GM18867 (cell line): ENCODE measurements around the gene CHGA.

Source experiments
- ATAC-seq: cut with Tn5 transposase; IDR thresholded peaks from one replicate; pipeline ENCODE4 v1.9.1; 2021; ENCODE audit warnings: mild to moderate bottlenecking, moderate library complexity; ENCODE audit not compliant: unreplicated experiment

Gene CHGA, protein sequence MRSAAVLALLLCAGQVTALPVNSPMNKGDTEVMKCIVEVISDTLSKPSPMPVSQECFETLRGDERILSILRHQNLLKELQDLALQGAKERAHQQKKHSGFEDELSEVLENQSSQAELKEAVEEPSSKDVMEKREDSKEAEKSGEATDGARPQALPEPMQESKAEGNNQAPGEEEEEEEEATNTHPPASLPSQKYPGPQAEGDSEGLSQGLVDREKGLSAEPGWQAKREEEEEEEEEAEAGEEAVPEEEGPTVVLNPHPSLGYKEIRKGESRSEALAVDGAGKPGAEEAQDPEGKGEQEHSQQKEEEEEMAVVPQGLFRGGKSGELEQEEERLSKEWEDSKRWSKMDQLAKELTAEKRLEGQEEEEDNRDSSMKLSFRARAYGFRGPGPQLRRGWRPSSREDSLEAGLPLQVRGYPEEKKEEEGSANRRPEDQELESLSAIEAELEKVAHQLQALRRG

DNA sequence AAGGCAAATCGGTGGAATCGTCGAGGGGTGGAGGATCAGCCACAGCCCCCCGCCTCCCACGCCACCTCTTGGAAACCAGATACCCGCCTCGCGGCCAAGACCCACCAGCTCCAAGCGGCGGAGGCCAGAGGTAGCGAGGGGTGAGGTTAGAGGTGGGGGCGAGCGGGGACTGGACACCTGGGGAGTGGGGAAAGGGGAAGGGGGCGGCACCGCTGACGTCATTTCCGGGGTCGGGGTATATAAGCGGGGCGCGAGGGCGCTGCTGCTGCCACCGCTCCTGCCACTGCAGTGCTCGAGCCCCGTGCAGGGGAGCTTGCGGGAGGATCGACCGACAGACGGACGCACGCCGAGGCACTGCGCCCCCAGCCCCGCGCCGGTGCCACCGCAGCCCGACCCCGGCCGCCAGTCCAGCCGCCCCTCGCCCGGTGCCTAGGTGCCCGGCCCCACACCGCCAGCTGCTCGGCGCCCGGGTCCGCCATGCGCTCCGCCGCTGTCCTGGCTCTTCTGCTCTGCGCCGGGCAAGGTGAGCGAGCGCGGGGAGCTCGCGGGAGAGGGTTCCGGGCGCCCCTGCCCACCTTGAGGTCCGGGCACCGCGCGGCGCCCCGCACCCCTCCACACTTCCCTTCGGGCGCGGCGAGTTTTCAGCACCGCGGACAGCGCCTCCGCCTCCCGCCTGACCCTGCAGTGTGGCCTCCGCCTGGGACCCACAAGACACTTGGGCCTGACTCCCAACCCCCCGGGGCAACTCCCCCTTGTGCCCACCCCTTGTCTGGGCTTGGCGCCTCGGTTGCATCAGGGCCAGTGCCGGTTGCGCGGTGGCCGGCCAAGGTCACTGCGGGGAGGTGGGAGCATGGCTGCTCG, at the start of gene CHGA:
Gene CHGA, plus strand, starts transcription at position 268 of the 861 bp plus-strand sequence. Its CDS starts 210 bp downstream, at position 478.
- no peak for ATAC-seq

DNA sequence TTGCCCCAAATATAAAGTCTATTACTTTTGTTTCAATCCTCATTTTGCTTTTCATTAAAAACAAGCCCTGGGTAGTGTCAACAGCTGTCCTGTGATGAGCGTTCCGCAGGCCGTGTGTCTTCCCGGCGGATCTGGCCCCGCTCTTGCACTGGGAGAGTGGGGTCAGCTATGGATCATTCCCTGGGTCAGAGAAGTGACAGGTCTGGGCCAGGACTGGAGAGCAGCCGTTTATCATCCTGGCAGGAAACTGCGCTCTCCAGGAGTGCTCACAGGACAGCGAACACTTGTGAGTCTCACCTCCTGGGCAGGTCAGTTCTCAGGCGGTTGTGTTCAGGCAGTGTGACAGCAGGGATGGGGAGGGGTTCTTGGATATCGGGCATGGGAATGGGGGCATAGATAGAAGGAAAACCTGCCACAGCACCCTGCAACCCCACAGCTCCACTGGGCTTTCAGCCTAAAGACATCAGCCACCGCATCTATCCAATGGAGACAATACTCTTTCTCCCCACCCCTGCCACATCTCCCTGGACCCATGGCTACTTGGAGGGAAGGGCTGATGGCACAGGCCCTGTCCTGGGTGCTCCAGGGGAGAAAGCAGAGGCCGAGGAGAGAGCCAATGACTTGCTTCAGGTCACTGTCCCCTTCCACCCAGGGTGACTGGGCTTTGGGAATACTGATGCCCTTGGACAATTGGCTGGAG, 47.8 kb upstream of the CHGA start:
- ATAC-seq = no peak

DNA sequence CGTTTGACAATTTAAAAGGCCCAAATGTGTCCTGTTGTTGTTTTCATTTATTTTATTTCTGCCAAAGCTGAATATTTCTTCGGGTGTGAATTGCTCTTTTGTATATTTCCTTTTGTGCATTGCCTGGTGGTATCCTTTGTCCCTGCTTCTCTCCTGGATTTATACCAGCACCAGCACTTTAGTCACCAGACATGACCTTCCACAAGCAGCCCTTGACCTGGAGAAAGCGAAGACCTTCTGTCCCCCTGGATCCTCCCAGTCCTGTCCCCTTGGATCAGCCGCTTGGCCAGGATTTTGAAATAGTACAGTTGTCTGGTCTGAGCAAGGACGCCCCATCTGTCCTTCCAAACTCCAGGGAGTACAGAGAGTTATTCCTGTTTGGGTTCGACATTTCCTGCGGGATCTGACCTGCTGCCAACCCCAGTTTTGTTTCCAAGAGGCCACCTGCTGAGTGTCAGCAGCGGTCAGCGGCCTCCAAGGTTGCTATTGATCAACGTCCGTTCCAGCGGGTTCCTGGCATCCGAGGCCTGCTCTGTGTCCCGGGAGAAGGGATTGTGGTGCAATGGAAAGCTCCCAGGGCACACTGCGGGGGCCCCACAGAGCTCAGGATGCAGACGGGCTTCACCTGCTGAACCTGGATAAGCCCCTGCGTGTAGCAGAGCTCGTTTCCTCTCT, 45.1 kb upstream of the CHGA start:
- no peak for ATAC-seq

DNA sequence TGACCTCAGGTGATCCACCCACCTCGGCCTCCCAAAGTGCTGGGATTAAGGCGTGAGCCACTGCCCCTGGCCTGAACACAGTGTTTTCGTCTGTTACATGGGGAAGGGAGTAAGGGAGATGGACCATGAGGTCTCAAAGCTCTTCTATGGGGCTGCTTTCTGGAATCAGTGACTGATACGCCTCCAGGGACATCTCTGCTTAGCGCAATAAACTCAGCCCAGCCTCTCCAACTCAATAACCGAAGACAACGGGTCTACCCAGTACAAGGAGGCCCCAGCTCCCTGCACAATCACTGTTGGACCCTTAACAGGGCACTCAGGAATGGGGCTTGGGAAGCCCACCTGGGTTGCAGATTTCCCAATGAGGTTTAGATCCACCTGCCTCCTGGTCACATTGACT, 42.6 kb upstream of the CHGA start:
- no peak for ATAC-seq

DNA sequence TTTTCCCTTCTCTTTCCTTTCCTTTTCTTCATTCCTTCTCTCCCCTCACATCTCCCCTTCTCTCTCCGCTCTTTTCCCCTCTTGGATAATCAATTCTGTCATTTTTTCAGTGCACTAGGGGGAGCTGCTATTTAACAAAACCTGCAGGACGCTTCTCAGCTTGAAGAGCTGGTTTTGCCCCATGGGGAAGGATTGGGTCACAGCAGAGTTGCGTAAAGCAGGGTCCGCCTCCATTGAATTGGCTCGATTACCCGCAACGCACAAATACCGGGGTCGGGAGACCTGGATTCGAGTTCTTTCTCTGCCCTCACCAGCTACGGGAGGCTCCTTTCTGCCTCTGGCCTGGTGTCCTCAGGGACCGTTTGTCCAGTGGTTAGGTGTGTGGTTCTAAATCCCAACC, 42.1 kb upstream of the CHGA start:
- no peak for ATAC-seq

DNA sequence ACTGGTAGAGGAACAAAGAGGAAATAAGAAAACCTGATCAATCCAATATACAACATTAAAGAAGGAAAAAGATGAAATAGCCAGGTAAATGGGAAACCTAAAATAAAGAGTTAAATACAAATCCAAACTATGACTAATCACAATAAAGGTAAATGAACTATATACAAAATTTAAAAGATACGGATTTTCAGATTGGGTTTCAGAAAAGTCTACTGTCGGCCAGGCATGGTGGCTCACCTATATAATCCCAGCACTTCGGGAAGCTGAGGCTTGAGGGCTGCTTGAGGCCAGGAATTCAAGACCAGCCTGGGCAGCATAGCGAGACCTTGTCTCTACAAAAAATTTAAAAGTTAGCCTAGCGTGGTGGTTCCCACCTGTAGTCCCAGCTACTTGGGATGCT, 39.9 kb upstream of the CHGA start:
- ATAC-seq = no peak

DNA sequence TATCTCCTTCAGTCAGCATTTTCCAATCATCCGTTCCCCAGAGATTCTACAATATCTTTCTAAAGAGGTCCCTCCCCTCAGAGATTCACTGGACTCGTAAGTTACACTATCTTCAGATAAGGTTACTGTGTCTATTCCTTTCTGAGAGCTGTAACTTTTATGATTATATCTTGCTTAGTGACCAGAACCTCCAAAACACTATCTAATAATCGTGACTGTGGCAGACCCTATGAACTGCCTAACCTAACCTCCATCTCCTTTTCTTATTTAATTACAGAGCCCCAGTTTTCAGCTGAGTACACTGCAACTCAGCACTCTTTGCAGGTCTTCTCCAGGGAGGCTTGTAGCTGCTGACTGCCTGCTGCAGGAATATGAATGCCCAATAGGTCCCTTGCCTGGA, 38.5 kb upstream of the CHGA start:
- no peak for ATAC-seq

DNA sequence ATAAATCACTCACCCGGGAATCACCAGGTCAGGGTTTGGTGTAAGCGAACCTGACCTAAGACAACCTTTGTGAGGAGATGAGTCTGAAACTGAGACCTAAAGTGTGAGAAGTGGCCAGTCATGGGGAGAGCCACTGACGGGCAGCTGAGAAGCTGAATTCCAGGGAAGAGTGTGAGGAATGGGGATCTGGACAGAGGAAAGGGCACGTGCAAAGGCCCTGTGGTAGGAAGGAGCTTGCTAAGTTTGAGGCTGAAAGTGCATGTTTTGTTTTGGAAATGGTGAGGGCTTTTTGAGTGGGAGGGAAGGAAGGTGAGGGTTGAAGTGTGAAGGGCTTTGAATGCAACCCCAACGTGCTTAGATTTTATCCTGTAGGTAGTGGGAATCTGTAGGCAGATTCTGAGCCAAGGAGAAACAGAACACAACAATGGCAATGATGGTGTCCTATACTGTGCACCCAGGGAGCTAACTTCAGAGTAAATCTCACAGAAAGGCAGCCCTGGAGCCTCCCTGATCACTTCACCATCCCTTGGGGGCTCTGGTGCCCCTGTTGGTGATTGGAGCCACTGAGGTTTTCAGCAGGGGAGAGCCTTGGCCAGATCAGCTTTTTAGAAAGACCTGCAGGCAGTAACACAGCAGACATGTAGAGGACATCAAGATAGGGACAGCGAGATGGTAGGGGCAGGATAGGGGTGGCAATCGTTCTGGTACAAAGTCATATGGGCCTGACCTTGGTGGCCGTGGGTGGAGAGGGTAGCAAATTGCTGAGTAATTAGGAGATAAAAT, 37.5 kb upstream of the CHGA start:
- no peak for ATAC-seq

DNA sequence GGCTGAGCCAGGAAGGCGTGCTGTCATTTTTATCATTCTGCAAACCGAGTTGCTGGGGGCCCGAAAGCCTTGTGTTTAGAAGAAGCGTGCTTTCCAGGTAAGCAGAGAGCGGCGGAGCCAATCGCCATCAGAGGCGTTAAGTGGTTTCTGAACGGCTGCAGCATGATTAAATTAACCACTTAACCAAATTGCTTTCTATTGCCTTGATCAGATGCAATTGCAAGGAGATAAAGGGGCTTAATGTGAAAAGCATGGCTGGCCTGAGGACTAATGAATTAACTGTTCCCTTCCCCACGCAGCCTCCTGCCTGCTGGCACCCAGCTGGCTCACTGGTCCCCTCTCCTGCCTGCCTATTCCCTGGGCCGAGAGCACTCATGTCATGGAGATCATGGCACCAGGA, 36.6 kb upstream of the CHGA start:
- no peak for ATAC-seq

DNA sequence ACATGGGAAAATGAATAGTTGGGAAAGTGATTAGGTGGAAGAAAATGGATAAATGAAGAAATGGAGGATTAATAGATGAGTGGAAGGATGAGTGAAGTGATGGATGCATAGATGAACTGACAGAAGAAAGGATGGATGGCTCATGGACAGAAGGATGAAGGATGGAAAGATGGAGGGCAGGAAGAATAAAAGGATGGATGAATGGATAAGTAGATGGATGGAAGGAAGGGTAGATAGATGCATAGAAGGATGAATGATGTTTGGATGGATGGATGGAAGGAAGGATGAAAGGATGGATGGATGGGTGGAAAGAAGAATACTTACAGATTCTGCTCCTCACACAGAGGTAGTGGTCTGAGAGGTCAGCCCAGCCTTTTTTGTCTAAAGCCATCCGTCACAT, 35.8 kb upstream of the CHGA start:
- no peak for ATAC-seq

DNA sequence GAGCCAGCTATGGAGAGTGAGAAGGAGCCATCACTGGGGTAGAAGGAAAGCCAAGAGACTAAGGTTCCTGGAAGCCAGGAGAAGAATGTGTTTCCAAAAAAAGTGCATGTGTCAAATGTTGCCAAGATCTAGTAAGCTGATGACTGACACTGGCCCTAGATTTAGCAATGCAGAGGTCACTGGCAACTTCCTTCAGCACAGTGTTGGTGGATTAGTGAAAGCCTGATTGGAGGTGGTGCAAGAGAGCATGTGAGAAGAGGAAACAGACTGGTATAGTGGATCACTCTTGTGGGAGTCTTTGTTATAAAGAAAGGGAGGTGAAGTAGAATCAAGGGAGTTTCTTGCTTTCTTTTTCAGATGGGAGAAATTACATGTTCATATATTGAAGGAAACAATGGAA, 34.1 kb upstream of the CHGA start:
- ATAC-seq = no peak

DNA sequence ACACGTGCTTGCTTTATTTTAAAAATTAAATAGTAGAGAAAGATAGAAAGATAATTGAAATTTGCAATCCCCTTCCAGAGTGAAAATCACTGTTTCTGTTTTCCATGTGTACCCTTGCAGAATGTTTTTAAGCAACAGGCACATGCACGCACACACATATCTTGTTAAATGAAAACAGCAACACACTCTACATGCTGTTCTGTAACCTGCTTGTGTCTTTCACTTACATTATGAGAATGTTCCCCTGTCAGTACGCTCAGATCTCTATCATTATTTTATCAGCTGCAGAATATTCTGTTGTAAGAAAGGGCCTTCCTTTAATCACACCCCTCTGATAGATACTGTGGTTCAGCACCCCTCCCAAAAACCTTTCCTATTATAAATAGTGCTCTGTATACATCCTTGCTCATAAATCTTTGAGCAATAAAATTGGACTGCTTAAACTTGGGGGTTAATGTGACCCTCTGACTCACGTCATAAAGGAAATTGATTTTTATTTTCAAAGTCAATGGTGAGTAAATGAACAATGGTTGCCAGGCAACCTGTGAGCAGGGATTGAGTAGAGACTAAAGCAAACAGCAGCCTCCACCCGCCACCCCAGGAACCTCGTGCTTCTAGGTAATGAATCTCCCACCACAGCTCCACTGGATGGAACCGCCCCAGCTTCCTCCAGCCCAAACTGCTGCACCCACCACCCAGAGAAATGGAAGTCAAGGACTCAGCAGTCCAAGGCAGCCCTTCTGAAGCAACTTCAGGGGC, 31.9 kb upstream of the CHGA start:
- no peak for ATAC-seq

DNA sequence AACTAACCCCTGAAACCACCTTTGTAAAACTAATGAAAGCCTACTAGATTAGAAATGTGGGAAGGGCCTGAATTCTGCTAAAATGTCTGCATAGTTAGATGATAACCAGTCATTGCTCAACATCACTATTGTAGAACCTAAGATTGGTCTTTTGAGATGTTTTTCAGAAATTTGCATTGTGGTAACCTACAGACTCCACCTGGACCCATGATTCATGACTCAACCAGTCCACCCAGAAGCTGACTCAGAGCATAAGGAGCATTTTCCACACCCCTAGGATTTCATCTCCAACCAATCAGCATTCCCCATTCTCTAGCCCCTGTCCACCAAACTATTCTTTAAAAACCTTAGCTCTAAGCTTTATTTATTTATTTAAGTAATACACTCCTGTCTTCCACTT, 30.4 kb upstream of the CHGA start:
- no peak for ATAC-seq

DNA sequence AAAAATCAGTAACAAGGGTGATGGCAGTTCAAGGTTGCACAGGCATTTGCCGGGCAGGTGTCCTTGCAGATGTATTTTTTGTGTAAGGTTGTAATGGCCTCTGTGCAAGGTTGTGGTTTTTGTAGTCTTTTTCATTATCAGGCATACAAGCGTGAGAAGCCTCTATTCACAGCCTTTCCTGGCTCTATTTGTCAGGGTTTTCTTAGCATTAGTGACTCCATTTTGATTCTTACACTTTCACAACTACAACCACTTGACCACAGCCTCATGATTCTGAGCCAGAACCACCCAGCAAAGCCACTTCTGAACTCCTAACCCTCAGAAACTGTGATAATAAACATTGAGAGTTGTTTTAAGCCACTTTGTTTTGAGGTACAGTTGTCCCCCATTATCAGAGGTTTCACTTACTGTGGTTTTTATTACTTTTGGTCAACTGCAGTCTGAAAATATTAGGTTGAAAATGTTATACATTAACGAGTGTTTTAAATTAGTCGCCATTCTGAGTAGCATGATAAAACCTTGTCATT, 27.5 kb upstream of the CHGA start:
- no peak for ATAC-seq

DNA sequence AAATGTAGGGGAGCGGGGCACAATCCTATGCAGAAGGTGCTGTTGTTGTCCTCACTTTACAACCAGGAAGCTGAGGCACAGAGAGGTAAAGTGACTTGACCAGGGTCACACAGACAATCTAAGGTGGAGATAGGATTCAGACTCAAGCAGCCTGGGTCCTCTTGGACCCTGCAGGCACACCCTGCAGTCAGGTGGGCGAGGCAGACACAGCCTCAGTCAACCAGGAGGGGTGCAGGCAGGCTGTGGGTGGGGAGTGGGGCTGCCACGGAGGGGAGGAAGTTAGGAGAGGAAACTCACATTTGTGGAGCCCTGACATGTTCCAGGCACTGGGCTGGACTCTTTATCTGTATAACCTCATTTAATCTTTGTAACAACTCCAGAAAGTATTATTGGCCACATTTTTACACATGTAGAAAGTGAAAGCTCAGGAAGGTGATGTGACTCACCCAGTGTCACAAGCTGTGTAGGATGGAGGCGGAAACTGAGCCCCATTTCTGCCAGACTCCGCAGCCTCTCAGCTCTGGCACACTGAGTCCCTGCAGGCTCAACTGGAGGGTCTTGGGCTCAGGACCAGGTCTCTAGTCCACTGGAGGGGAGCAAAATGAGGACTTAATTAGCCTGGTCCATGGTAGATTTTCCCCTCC, 24.9 kb upstream of the CHGA start:
- no peak for ATAC-seq

DNA sequence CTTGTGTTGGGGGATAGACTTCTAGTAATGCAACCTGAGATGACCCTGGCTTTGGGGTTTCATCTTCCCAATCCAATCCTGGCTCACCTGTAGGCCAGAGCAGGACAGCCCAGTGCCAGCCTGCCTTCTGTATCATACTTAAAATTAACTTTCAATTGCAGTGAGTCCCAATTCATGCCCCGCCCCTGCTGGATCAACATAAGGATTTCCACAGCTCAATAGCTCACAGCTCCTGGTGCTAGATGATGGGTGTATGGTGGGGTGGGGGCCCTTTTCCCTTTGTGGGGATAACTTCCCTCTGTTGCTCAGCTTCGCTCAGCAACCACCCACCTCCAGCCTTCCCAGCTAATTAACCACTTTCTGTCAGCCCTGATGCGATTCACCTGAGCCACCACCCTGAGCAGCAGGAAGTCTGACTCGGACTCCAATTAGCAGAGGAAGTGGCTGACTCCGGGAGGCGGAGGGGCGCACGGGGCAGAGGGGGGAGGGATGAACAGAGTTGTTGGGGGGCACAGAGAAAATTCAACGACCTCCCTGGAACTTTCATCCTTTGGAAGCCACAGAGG, 24.3 kb upstream of the CHGA start:
- ATAC-seq = no peak

DNA sequence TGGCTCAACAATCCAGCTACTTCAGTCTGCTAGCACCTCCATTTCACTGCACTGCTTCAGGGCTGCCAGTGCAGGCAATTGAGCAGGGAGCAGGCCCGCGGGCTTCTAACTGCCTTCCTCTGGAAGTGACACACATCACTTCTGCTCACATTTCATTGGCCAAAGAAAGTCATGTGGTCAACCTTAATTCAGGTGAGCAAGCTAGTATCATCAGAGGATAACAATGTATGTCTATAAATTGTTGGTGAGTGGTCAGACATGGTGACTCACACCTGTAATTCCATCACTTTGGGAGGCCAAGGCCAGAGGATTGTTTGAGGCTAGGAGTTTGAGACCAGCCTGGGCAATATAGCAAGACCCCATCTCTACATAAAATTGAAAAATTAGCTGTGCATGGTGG, 22.3 kb upstream of the CHGA start:
- no peak for ATAC-seq

DNA sequence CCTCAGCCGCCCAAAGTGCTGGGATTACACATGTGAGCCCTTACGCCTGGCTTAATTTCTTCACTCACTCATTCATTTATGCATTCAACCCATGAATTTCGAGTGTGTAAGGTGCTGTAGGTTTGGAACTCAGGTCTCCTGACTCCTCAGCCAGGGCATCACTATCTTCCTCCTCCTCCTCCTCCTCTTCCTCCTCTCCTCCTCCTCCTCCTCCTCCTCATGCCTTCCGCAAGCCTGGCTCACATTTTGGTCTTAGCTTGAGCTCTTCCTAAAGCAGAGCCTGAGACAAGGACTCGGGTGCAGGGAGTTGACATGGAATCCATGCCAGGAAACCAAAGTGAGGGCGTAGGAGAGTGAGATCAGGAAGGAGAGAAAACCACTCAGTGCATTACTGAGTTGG, 20.8 kb upstream of the CHGA start:
- ATAC-seq = no peak
